Eye (tissue), 1 donor: Measurements from ENCODE around the gene TM2D1.

Source experiments
- DNase-seq: peaks from one replicate; pipeline ENCODE4 v3.0.0-alpha.2; 2015

Gene TM2D1

DNA sequence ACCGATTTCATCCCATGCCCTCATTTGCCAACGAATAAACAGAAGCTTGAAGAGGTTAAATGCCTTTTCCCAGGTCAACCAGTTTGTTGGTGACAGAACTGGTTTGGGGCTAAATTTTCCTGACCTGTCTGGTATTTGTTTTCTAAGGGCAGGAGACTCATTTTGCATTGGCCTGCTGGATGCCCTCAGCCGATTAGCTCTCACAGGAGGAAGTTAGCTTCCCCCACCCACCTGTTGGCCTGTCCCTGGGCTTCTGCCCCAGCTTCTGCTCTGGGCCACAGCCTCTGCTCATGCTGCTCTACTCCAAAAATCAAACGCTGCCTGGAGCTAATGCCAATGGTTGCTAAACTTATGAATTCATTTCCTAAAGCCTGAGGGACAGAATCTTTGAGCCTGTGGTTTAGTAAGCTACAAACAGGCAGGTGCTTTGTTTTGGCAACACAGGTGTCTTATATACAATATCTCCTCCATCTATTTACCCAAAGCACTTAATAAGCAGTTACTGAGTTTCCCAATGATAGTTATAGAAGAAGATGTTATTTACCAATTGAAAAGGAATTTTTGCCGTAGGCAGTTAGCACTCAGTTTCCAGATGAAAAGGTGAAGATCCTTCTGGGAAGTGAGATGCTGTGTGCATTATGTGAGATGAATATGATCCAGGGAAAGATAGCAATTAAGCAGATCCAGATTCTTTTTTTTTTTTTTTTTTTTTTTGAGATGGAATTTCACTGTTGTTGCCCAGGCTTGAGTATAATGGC is 82.3 kb downstream of the TM2D1 start:
- no peak for DNase-seq

DNA sequence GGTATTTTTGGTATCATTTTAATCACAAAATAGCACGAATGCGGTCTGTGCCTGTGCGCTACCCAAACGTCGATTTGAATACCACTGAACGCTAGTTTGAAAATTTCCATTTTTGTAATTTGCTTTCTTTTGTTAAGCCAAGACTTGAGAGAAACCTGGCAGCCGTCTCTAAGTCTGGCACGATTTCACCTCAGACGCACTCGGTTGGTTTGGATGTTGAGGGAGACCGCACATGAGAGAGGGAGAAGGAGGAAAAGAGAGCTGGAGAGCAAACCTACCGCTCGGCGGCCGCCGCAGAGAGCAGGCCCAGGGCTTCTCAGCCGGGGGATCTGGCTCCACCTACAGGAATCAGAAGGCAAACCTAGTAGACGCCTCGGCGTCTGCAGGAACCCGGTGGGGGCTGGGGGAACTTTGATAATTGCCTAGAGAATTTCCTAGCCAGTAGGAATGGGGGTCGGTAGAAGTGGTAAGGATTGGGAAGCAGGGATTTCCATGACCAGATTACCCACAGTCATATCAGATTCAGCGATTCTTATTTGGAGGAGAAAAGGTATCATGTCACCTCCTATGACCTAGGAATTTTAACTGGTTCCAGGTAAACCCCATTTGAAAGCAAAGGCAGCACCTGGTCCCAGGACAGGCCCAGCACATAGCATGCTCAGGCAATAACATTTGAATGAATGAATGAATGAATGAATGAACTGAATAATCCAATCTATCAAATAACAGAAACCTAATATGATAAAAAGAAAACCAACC is 83.2 kb downstream of the TM2D1 start:
- peak; percentile 81 for DNase-seq

DNA sequence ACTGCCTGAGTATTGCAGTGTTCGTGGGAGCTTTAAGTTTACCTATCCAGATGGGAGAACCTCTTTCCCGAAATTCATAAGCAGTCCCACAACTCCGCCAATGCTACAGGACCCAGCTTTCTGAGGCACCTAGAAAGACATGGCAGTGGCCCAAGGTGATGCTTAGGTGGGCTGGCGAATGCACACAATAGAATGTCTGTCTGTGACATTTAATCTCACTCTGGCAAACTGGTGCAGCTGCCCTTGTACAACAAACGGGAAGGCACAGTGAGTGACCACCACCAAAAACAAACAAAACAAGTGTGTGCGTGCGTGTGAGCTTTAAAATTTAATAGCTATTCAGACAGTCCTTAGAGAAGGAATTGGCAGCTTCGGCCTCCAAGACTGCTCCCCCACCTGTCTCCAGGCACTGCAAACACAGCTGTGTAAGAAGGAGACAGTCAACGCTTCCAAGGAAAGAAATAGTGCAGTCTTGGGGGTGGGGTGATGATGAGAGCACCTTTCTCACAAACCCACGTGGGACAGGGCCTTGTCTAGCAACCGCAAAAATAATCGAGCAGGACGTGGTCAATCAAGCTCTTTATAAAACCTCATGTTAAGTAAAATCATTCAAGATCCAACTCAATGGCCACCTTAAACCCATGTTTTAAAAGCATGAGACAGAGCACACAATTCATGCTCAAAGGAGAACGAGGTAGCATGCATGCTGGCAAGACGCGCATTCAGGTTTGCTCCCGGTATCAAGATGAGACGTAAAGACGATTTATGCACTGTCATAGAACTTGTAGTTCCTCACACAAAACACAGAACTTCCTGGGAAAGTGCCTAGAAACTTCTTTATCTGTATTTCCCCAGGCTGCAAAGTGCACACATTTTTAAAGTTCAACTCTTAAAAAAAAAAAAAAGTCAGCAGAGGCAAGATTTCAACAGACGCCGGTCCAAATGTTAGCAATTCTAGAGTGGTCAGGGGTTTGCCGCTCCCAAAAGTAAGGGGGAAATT is 84.1 kb downstream of the TM2D1 start:
- DNase-seq, result peak; percentile 38

DNA sequence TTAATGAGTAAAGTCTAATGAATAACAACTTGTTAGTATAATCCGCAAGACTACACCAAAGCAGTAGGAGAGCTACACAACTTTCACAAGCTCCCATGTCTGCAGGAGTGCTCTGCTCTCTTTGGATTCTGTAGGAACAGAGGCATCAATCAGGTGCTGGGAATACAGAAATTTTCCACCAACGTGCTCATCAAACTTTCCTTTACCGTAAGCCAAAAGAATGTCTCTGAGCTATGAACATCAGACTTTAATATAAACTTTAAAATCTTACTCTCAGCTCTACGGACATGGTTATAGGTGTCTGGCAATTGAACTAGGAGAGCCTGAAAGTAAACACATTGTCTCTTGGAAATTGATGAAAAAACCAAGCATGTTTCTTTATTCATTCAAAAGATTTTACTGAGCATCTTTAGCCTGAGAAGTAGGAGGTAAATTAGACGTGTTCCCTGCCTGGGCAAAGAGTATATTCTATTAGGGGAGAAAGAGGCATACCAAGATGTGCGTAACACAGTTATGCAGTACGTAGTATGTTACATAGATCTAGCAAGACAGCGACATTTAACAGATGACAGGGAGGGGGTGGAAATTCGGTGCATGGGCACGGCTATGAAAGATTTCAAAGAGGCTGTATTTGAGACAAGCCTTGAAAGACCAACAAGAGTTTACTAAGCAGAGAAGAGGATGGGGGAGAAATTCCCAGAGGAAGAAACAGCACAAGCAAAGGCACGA is 85.2 kb downstream of the TM2D1 start:
- no peak for DNase-seq

DNA sequence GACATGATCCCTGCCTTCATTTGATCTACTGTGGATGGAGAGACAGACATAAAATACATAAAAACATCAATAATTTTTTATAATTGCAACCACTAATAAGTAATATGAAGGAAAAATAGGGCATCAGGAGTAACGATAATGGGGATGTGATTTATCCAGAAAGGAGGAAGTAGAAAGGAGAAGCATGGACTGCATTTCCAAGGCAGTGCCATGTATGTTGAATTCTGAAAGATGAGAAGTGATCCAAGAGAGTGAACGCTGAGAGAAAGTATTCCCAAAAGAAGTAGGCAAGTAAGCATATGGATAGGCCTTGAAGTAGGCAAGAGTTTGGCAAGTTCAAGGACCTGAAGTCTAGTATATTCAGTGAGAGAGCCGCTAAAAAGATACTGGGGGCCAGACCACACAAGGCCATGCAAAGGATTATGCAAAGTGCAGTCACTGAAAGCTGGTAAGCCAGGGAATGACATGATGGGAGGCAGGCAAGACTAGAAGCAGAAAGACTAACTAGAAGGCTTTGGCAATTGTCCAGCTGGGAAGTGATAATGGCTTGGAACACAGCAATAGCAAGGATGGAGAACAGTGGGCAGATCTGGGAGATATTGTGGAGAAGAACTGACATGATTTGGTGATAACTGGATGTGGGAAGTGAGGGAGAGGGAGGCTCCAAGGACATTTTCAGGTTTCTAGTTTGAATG is 85.9 kb downstream of the TM2D1 start:
- no peak for DNase-seq

DNA sequence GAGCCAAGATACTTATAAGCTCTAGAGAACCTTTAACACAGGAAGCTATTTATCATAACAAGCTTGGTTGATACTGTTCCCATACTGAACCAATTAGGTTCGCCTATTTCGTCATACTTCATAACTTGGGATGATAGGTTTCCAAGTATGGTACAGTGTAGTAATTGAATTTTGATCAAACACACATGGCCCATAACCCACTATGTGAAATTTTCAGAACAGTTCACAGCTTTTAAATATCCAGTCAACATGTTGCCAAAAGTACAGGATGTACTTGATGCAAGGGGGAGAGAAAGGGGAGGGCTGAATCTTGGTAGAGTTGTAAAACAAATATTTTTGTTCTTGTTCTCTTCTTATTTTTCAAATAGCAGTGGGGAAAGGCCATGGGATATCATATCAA is 86.6 kb downstream of the TM2D1 start:
- DNase-seq, result peak; percentile 84

DNA sequence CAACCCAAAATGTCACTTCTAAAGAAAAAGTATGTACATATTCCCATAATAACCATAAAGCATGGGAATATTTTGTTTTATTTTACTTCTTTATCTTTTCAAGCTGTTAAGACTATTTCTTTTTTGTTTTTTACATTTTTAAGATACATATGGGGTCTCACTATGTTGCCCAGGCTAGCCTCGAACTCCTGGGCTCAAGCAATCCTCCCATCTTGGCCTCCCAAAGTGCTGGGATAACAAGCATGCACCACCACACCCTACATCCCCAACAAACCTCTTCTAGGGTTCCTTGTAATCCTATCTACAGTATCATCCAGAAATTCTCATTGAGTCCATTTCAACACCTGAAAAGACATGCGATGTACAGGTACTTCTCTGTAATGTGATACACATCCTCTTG is 87.5 kb downstream of the TM2D1 start:
- no peak for DNase-seq

DNA sequence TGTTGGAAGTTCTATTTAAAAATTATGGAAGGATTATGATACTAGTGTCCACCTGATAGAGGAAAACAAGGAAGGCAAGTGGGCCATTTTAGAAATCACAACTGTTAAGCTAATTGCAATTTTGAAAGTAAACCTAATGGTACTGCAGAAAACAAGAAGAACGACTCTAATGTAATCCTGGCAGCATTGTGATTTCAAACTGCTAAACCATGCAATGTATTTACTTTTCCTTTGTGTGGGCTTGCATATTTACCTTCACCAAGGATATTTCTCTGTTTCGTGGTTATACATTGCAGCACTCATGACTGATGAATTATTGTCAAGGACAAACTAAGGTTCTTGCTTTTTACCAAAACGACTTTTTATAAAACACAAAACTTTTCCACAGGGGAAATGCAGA is 88.1 kb downstream of the TM2D1 start:
- no peak for DNase-seq

DNA sequence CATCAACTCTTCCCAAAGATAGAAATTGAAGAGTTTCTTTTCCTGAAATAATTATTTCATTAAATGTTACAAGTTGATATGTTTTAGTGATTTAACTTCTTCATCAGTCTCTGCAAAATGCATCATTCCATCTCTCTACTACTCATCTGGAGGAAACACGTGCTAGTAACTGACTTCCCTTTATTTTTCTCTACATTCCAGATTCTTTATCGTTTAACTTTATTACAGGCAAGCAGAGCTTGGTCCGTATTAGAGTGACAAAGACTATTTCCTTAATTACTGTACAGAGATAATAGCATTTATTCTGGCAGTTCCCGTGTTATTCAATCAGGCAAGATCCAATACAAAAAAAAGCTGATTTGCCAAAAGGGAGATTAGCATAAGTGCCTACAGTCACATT is 88.6 kb downstream of the TM2D1 start:
- DNase-seq, result no peak

DNA sequence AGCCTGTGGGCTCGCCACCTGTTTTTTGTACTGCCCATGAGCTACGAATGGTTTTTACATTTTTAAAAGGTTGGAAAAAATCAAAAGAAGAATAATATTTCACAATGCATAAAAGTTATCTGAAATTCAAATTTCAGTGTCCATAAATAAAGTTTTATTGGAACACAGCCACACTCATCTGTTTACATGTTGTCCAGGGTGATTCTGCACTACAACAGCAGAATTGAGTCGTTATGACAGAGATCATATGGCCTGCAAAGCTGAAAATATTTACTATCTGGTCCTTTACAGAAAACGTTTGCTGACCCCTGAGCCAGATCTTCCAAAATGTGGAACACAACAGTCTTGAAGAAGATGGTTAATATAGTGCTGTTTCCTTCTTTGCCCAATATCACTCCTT is 89.4 kb downstream of the TM2D1 start:
- DNase-seq, result no peak

DNA sequence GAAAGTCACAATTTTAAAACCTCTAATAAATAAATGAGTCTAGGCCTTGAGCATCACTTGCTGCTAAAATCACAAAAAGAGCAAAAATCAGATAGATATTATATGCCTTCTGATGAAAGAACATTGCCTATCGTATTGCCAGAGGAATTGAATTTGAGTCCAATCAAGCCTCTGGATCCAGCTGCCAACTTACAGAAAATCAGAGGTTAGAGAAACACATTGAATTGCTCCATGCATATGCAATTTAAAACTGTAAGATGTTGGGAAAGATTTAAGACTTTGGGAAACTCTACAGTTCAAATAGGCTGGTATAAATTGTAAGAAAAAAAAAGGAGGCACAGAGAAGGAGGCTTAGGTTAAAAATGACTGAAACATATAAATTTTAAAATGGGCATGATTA is 93.5 kb downstream of the TM2D1 start:
- DNase-seq, result no peak
